LNCAP (cell line): ENCODE results near the gene SLC4A2.

Experiments
- CTCF ChIP-seq: fragments of 450-650 bp; IDR thresholded peaks from 2 replicates; pipeline ENCODE4 v1.5.1; 2017; ENCODE audit warnings: mild to moderate bottlenecking

SLC4A2 gene

GRCh38 chr7:151104411-151105235, 45.2 kb downstream of the SLC4A2 start:
- TF ChIP-seq CTCF = no peak

- no peak for TF ChIP-seq CTCF
Observed at GRCh38 chr7:151107882-151108281, 48.5 kb downstream of the SLC4A2 start.

DNA sequence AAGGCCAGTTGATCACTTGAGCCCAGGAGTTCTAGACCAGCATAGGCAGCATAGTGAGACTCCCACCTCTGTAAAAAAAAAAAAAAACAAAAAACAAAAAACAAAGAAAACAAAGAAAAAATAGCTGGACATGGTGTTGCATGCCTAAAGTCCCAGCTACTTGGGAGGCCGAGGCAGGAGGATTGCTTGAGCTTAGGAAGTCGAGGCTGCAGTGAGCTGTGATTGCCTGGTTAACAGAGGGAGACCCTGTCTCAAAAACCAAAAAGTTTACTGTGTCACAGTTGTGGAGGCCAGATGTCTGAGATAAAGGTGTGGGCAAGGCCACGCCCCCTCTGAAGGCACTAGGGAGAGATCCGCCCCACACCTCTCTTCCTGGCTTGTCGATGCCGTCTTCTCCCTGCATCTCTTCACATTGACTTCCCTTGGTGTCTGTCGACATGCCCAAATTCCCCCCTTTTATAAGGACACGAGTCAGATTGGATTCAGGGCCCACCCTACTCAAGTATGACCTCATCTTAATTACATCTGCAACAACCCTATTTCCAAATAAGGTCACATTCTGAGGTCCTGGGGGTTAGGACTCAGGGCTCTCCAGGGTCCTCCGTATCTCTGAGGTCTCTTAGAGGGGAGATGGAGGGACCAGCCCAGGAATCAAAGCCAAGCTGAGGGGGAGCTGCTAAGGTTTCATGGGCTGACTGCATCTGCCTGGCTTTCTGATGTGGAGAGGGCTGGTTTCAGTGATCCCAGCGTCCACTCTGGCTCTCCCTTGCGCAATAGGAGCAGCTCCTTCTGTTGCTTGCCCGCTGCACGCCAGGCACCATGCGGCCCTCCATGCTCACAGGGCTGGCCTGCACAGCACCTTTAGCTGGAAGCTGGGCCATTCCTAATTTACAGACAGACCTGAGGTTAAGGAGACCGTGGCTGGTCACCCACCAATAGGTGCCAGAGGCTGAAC, 50.0 kb downstream of the SLC4A2 start:
- TF ChIP-seq CTCF = no peak

GRCh38 chr7:151110236-151110940, 51.0 kb downstream of the SLC4A2 start:
- TF ChIP-seq CTCF = no peak

DNA sequence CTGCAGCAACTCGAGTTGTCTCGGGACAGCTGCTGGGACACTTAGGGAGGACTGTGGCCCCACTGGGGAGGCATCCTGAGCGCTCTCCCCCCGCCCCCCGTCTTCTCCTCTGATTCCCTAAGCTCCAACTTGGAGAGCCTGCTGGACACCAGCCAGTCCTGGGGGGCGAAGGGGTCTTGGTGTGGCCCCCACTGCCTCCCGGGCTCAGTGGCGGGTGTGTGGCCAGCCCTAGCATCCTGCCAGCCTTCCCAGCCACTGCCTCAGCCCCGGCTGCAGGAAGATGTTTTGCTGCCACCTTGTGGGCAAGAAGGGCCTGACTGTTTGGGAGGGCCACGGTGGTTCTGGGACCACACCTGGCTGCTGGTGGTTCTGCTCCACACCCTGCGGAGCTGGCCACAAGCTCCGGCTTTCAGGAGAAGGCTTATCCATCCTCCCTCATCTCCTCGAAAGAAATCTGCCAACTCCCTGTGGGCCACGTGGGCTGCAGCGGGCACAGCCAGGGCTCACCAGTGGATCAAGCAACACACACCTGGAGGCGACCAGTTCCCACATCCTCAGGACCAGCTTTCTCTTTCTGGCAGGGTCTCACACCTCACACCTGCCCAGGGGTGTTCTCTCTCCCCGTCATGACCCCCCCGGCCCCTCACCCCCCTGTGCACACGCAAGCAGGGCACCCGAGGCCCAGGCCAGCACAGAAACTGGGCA, 51.7 kb downstream of the SLC4A2 start:
- TF ChIP-seq CTCF = peak; percentile 92

DNA sequence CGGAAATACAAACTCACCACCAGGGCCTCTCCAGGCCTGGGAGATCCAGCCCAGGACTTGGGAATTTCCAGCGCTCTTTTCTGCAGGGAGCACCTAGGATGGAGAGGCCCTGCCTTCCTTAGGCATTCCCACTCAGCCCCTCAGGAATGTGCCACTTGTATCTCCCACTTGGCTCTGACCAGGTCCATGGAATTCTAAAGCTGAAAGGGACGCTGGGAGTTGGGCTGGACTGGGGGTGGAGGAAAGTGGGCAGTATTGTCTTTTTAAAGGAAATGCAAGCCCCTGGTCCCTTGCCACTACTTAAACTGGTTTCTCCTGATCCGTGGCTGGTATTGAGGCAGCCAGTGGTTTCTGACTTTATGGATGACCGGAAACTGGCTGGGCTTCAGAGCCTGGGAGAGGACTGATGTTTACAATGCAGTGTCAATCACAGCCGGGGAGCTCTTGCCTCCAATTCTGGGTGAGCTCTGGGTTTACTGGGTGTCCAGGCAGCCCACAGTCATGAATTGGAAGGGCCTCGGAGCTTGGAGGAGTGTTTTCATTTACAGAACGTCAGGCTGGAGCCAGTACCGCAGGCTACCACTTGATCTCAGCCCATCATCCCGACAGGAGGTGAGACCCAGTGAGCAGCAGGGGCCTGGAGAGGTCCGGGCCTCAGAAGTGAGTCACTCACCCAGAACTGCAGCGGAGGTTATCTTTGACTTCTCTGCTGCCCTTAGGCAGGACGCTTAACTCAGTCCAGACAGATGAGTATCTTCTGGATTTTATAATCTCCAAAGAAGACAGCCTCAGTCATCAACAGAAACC, 54.2 kb downstream of the SLC4A2 start:
- TF ChIP-seq CTCF = no peak
